Omental fat pad (tissue), 4 donors: ENCODE data around the gene EFCC1. TPM values are rescaled to one million over a fixed set of nuclear protein-coding genes. Genes with fewer than 3 reads are reported as not detected.

Experiments
- ATAC-seq: fragments of 150-250 bp; one replicate; pipeline ENCODE4 v1.9.1; 2016; ENCODE audit warnings: mild to moderate bottlenecking, moderate library complexity; ENCODE audit not compliant: low FRiP score
- DNase-seq: peaks from one replicate; pipeline ENCODE4 v3.0.0-alpha.2; 2019; ENCODE audit warnings: low spot score
- CTCF ChIP-seq, 3 donors: fragments of 450-650 bp; IDR thresholded peaks; one replicate each; pipeline ENCODE4 v1.5.1; 2016 to 2017; ENCODE audit warnings: antibody characterized with exemption in 3 of 3, mild to moderate bottlenecking in 3 of 3, moderate library complexity in 2 of 3
- total RNA-seq, 4 donors: library from RNA; depleted of rRNA; stranded (reverse); fragments of >200 nt; gene quantifications; one replicate each; pipeline ENCODE4 v1.1.0, GENCODE V29; 2016

Gene EFCC1
- total RNA-seq, 4 donors from 2014 or later: 0.72 to 6.3 (median 1.2) TPM

- no peak for TF ChIP-seq CTCF (IDR thresholded peaks at IDR 0.05)
- ATAC-seq: peak; percentile 39
- no peak for DNase-seq
These were observed 44.6 kb downstream of the EFCC1 start for GRCh38 chr3:129045675-129046036.

- ATAC-seq (peak; percentile 7), DNase-seq (no peak)
- no peak for TF ChIP-seq CTCF (IDR thresholded peaks at IDR 0.05)
These were observed 45.1 kb downstream of the EFCC1 start for GRCh38 chr3:129046037-129046731.

GRCh38 chr3:129046732-129047552, 45.8 kb downstream of the EFCC1 start:
- TF ChIP-seq CTCF (IDR thresholded peaks at IDR 0.05): no peak
- ATAC-seq: no peak
- DNase-seq: no peak

- ATAC-seq (no peak), DNase-seq (no peak)
- no peak for TF ChIP-seq CTCF (IDR thresholded peaks at IDR 0.05)
These were observed 46.4 kb downstream of the EFCC1 start for GRCh38 chr3:129047553-129047839.

GRCh38 chr3:129050556-129051295, 49.6 kb downstream of the EFCC1 start:
- TF ChIP-seq CTCF (IDR thresholded peaks at IDR 0.05): no peak
- DNase-seq (no peak), ATAC-seq (no peak)

GRCh38 chr3:129051871-129052340, 50.8 kb downstream of the EFCC1 start:
- no peak for ATAC-seq
- no peak for DNase-seq
- no peak for TF ChIP-seq CTCF (IDR thresholded peaks at IDR 0.05)
